ENCODE results near the gene MTG2. TPM values are rescaled to one million over a fixed set of nuclear protein-coding genes. Genes with fewer than 3 reads are reported as not detected.

The MTG2 gene
- polyA plus RNA-seq, 1 donor (not counting 4 experiments of a cell fraction or from before 2014, with no cell fraction given): 24.7 TPM

DNA sequence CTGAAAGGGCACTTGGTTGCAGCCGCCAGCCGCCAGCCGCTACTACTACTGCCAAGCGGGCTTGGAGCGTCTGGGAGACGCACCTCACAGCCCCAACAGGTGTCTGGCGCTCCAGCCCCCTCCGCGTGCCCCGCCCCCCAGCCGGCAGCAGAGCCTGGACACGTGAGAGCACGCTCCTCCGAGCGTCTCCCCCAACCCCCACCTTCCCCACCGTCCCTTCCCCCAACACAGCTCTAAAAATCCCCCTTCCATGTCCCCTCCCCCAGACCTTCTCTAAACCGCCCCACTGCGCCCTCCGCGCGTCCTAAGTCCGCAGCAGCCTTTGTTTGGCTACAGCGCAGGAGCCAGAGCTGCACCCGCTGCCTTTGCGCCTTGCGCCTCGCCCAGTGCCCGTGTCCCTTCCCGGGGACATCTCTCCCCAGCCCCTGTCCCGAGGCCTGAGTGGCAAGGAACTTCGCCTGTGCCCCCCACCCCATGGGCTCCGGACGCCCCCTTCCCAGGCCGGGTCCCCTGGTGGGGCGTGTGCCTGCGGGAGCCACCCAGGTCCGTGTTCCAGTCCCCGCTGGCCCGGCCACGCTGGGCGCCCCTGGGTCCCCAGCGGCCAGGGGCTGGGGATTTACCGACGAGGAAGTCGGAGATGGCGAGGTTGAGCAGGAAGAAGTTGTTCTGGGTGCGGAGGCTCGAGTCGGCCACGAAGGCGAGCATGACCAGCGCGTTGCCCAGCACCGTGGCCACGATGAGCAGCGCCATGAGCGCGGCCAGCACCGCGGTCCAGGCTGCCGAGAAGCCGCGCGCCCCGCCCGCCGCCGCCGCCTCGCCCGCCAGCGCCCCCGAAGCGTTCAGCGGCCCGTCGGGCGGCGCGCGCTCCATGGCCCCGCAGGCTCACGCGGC is 36.5 kb downstream of the MTG2 start:
- peaks cover 4% of the 10 kb centered on the region for H4K20me1 ChIP-seq (ENCODE audit: control insufficient read depth, extremely low read depth, insufficient read depth, low read length)
- H3K79me2 ChIP-seq (ENCODE audit: control insufficient read depth, insufficient read depth, low read length): no peaks in the 10 kb centered on the region
- H3K27ac ChIP-seq (ENCODE audit: control insufficient read depth, insufficient read depth, low read length): no peak overlapping the region
- no peaks in the 10 kb centered on the region for H3K9me1 ChIP-seq (ENCODE audit: control insufficient read depth, extremely low read depth, insufficient read depth, low read length)
- no peaks in the 10 kb centered on the region for H3K36me3 ChIP-seq (ENCODE audit: control insufficient read depth in 2 of 2, extremely low read depth in 1 of 2, insufficient read depth in 2 of 2, low read length in 2 of 2)
- H3K4me2 ChIP-seq (ENCODE audit: control insufficient read depth, extremely low read depth, insufficient read depth, low read depth, low read length): no peak overlapping the region
- H3K4me3 ChIP-seq (ENCODE audit: control insufficient read depth in 2 of 3, extremely low read depth in 1 of 3, insufficient read depth in 2 of 3, low read depth in 1 of 3, low read length in 3 of 3): no peak overlapping the region
- TF ChIP-seq, protein P1, sequence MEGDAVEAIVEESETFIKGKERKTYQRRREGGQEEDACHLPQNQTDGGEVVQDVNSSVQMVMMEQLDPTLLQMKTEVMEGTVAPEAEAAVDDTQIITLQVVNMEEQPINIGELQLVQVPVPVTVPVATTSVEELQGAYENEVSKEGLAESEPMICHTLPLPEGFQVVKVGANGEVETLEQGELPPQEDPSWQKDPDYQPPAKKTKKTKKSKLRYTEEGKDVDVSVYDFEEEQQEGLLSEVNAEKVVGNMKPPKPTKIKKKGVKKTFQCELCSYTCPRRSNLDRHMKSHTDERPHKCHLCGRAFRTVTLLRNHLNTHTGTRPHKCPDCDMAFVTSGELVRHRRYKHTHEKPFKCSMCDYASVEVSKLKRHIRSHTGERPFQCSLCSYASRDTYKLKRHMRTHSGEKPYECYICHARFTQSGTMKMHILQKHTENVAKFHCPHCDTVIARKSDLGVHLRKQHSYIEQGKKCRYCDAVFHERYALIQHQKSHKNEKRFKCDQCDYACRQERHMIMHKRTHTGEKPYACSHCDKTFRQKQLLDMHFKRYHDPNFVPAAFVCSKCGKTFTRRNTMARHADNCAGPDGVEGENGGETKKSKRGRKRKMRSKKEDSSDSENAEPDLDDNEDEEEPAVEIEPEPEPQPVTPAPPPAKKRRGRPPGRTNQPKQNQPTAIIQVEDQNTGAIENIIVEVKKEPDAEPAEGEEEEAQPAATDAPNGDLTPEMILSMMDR (optimal IDR thresholded peaks at IDR 0.05 in 1 of 3, IDR thresholded peaks at IDR 0.05 in 1 of 3, conservative IDR thresholded peaks at IDR 0.05 in 1 of 3; ENCODE audit: extremely low read depth in 1 of 3, insufficient read depth in 2 of 3, low read length in 3 of 3): no peak
- peak; percentile 72 for TF ChIP-seq EZH2 (IDR thresholded peaks at IDR 0.05; ENCODE audit: low read length)
- DNase-seq (ENCODE audit: low read depth, low spot score) (no peak), FAIRE-seq (no peak)
- H3K9ac ChIP-seq (ENCODE audit: control insufficient read depth, extremely low read depth, insufficient read depth, low read length): no peak overlapping the region
- dilution Hi-C loops (cut with MboI; ENCODE audit: extremely low pct_ligation_motif_present, low sequenced_read_pairs): no loop called here
- H3K4me1 ChIP-seq (ENCODE audit: control insufficient read depth, extremely low read depth, insufficient read depth, low read length): no peaks in the 10 kb centered on the region
- H2AFZ ChIP-seq (ENCODE audit: control insufficient read depth, low read length): no peak overlapping the region
- peaks cover 85% of the 10 kb centered on the region for H3K27me3 ChIP-seq (ENCODE audit: control insufficient read depth, extremely low read depth, insufficient read depth, low read length)
- no peaks in the 10 kb centered on the region for H3K9me3 ChIP-seq (ENCODE audit: control insufficient read depth, low read depth, low read length)

DNA sequence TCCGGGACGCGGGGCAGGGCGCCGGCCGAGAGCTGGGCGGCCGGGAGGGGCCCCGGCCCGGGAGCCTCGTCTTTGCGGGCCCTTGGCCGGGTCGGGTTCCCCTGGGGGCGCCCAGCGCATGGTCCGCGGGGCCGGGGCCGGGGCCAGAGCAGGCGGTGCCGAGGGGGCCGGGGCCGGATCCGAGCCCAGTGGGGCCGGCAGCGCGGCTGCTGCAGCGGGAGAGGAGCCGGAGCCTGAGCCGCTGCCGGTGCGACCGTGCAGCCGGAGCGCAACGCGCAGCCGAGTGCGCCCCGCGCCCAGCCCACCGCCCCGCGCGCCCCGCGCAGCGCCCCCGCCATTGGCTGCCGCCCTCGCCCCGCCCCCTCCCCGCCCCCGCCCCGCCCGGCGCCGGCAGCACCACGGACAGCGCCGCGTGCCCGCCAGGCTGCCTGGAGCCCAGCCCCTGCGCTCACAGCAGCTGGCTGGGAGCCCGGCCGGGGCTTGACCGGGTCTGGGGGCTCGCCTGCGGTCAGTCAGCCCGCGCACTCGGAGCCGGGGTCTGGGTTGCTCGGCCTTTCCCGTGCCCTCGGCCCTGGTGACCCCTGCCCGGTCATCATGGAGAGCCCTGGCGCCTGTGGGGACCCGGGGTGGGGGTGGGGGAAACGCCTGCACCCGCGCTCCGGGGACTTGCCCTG is 37.3 kb downstream of the MTG2 start, which contains the start of gene HRH3:
Gene HRH3 (minus strand): TSS at position 287 of the 674 bp plus-strand sequence. CDS start 308 bp downstream, outside the sequence.
- DNase-seq (ENCODE audit: low read depth, low spot score): no peak

More for the DNA sequence above, 37.3 kb downstream of the MTG2 start, which contains the start of gene HRH3:
- no peak within 1 kb of the TSS for H3K27ac ChIP-seq (ENCODE audit: control insufficient read depth, insufficient read depth, low read length)
- no peaks in the 10 kb centered on the region for H3K36me3 ChIP-seq (ENCODE audit: control insufficient read depth in 2 of 2, extremely low read depth in 1 of 2, insufficient read depth in 2 of 2, low read length in 2 of 2)
- no peaks in the 10 kb centered on the region for H3K9me3 ChIP-seq (ENCODE audit: control insufficient read depth, low read depth, low read length)
- peaks cover 85% of the 10 kb centered on the region for H3K27me3 ChIP-seq (ENCODE audit: control insufficient read depth, extremely low read depth, insufficient read depth, low read length)
- no peak within 1 kb of the TSS for H2AFZ ChIP-seq (ENCODE audit: control insufficient read depth, low read length)
- FAIRE-seq: no peak
- H3K4me1 ChIP-seq (ENCODE audit: control insufficient read depth, extremely low read depth, insufficient read depth, low read length): no peaks in the 10 kb centered on the region
- H3K4me2 ChIP-seq (ENCODE audit: control insufficient read depth, extremely low read depth, insufficient read depth, low read depth, low read length): no peak within 1 kb of the TSS
- dilution Hi-C loops (cut with MboI; ENCODE audit: extremely low pct_ligation_motif_present, low sequenced_read_pairs): no loop called here
- TF ChIP-seq, protein P1 (optimal IDR thresholded peaks at IDR 0.05 in 1 of 3, IDR thresholded peaks at IDR 0.05 in 1 of 3, conservative IDR thresholded peaks at IDR 0.05 in 1 of 3; ENCODE audit: extremely low read depth in 1 of 3, insufficient read depth in 2 of 3, low read length in 3 of 3): no peak
- TF ChIP-seq EZH2 (IDR thresholded peaks at IDR 0.05; ENCODE audit: low read length): no peak
- no peaks in the 10 kb centered on the region for H3K9me1 ChIP-seq (ENCODE audit: control insufficient read depth, extremely low read depth, insufficient read depth, low read length)
- no peak within 1 kb of the TSS for H3K4me3 ChIP-seq (ENCODE audit: control insufficient read depth in 2 of 3, extremely low read depth in 1 of 3, insufficient read depth in 2 of 3, low read depth in 1 of 3, low read length in 3 of 3)
- H3K79me2 ChIP-seq (ENCODE audit: control insufficient read depth, insufficient read depth, low read length): no peaks in the 10 kb centered on the region
- no peaks in the 10 kb centered on the region for H4K20me1 ChIP-seq (ENCODE audit: control insufficient read depth, extremely low read depth, insufficient read depth, low read length)
- no peak within 1 kb of the TSS for H3K9ac ChIP-seq (ENCODE audit: control insufficient read depth, extremely low read depth, insufficient read depth, low read length)

All from keratinocyte (primary cell).